OCI-LY1 (cell line): ENCODE measurements around the gene P4HA3.
"Not testable (repeated sequence)": the region's sequence is repeated elsewhere in the genome, so short reads cannot be mapped to it uniquely, and the experiment has no call there.

Source experiments
- H2AFZ ChIP-seq: fragments of 200-600 bp; sonication (generic), shearing (Covaris generic); 2 replicates; pipeline ENCODE4 v1.6.0; 2014; ENCODE audit warnings: antibody characterized with exemption, mild to moderate bottlenecking, low read length
- H3F3A ChIP-seq: fragments of 200-600 bp; sonication (generic), shearing (Covaris generic); 2 replicates; pipeline ENCODE4 v1.6.0; 2014; ENCODE audit warnings: mild to moderate bottlenecking, antibody characterized with exemption, low read length, moderate library complexity; ENCODE audit not compliant: insufficient read depth
- H3K27ac ChIP-seq: fragments of 200-600 bp; sonication (generic); 2 replicates; pipeline ENCODE4 v1.5.1; 2014; ENCODE audit warnings: low read length, mixed run types, mild to moderate bottlenecking, low read depth; ENCODE audit not compliant: poor library complexity, severe bottlenecking
- H3K27me3 ChIP-seq: fragments of 200-600 bp; sonication (generic); 2 replicates; pipeline ENCODE4 v1.6.0; 2014; ENCODE audit warnings: antibody characterized with exemption, mild to moderate bottlenecking, low read length, moderate library complexity; ENCODE audit not compliant: insufficient read depth
- H3K36me3 ChIP-seq: fragments of 200-600 bp; sonication (generic); 2 replicates; pipeline ENCODE4 v1.6.1; 2014; ENCODE audit warnings: mild to moderate bottlenecking, antibody characterized with exemption, low read length, moderate library complexity, mixed read lengths; ENCODE audit not compliant: insufficient read depth
- H3K4me1 ChIP-seq: fragments of 200-600 bp; sonication (generic); 2 replicates; pipeline ENCODE4 v1.5.1; 2014; ENCODE audit warnings: mild to moderate bottlenecking, low read length, moderate library complexity; ENCODE audit not compliant: insufficient read depth, severe bottlenecking
- H3K4me2 ChIP-seq: fragments of 200-600 bp; sonication (generic), shearing (Covaris generic); 2 replicates; pipeline ENCODE4 v1.6.1; 2014; ENCODE audit warnings: low read length
- H3K4me3 ChIP-seq: fragments of 200-600 bp; sonication (generic); 2 replicates; pipeline ENCODE4 v1.5.1; 2014; ENCODE audit warnings: low read length, low read depth, mild to moderate bottlenecking, mixed read lengths; ENCODE audit not compliant: poor library complexity, severe bottlenecking
- H3K79me2 ChIP-seq: fragments of 200-600 bp; shearing (Covaris generic); 2 replicates; pipeline ENCODE4 v1.6.1; 2016; ENCODE audit warnings: mixed run types, low read length, mixed read lengths; ENCODE audit not compliant: insufficient read depth
- H3K9ac ChIP-seq: fragments of 200-600 bp; sonication (generic), shearing (Covaris generic); 2 replicates; pipeline ENCODE4 v1.6.1; 2014; ENCODE audit warnings: mild to moderate bottlenecking, low read length, mixed read lengths
- H3K9me2 ChIP-seq: fragments of 200-600 bp; sonication (generic), shearing (Covaris generic); 2 replicates; pipeline ENCODE4 v1.6.1; 2014; ENCODE audit warnings: low read depth, mild to moderate bottlenecking, low read length, mixed read lengths
- H3K9me3 ChIP-seq: fragments of 200-600 bp; shearing (Covaris generic); 2 replicates; pipeline ENCODE4 v1.6.1; 2014; ENCODE audit warnings: low read length, mixed read lengths
- H4K20me1 ChIP-seq: fragments of 200-600 bp; sonication (generic), shearing (Covaris generic); 2 replicates; pipeline ENCODE4 v1.6.0; 2016; ENCODE audit warnings: mild to moderate bottlenecking, low read length; ENCODE audit not compliant: insufficient read depth
- CTCF ChIP-seq: fragments of 200-600 bp; sonication (generic), shearing (Covaris generic); IDR thresholded peaks from 2 replicates; pipeline ENCODE4 v1.5.1; 2017; ENCODE audit warnings: mild to moderate bottlenecking, antibody characterized with exemption, low read length, moderate library complexity, mixed read lengths
- EZH2 ChIP-seq: fragments of 200-600 bp; sonication (generic), shearing (Covaris generic); IDR thresholded peaks from 2 replicates; pipeline ENCODE4 v1.8.0; 2017; ENCODE audit warnings: borderline replicate concordance, mixed run types, mild to moderate bottlenecking, antibody characterized with exemption, low read length, moderate library complexity, mixed read lengths

Gene P4HA3

GRCh38 chr11:74333193-74333592 is 21.8 kb upstream of the P4HA3 start:
- Histone ChIP-seq H2AFZ (no peak overlapping the region), H3K79me2 (no peaks in the 10 kb centered on the region), H3K27ac (no peak overlapping the region), H3K4me3 (no peak overlapping the region), H3K9me2 (no peaks in the 10 kb centered on the region), H3K27me3 (no peaks in the 10 kb centered on the region), H3F3A (no peaks in the 10 kb centered on the region), H3K4me1 (no peaks in the 10 kb centered on the region), H4K20me1 (no peaks in the 10 kb centered on the region), H3K36me3 (no peaks in the 10 kb centered on the region), H3K9me3 (no peaks in the 10 kb centered on the region), H3K9ac (no peak overlapping the region), H3K4me2 (no peak overlapping the region)
- no peak for TF ChIP-seq EZH2
- no peak for TF ChIP-seq CTCF

GRCh38 chr11:74332291-74332690 is 20.9 kb upstream of the P4HA3 start:
- Histone ChIP-seq H3K9me3 (no peaks in the 10 kb centered on the region), H3K36me3 (no peaks in the 10 kb centered on the region), H3K9me2 (no peaks in the 10 kb centered on the region), H3K27me3 (no peaks in the 10 kb centered on the region), H3K4me1 (no peaks in the 10 kb centered on the region), H3F3A (no peaks in the 10 kb centered on the region), H3K4me2 (no peak overlapping the region), H3K27ac (no peak overlapping the region), H2AFZ (no peak overlapping the region), H3K9ac (no peak overlapping the region), H3K4me3 (no peak overlapping the region), H3K79me2 (no peaks in the 10 kb centered on the region), H4K20me1 (no peaks in the 10 kb centered on the region)
- TF ChIP-seq CTCF, result no peak

- H3K27ac ChIP-seq, H3K79me2 ChIP-seq, H3F3A ChIP-seq, H3K9me2 ChIP-seq, H3K4me2 ChIP-seq, H3K36me3 ChIP-seq, H3K4me3 ChIP-seq, H3K9me3 ChIP-seq, H2AFZ ChIP-seq, H3K4me1 ChIP-seq, H4K20me1 ChIP-seq, H3K27me3 ChIP-seq, H3K9ac ChIP-seq: not testable (repeated sequence)
Observed at GRCh38 chr11:74331000-74331399, 19.6 kb upstream of the P4HA3 start.

GRCh38 chr11:74330075-74330858 is 18.8 kb upstream of the P4HA3 start:
- Histone ChIP-seq H3K4me1 (no peaks in the 10 kb centered on the region), H3K9me2 (no peaks in the 10 kb centered on the region), H3K79me2 (no peaks in the 10 kb centered on the region), H3K36me3 (no peaks in the 10 kb centered on the region), H3K4me2 (no peak overlapping the region), H2AFZ (no peak overlapping the region), H4K20me1 (no peaks in the 10 kb centered on the region), H3F3A (no peaks in the 10 kb centered on the region), H3K27ac (no peak overlapping the region), H3K9me3 (no peaks in the 10 kb centered on the region), H3K9ac (no peak overlapping the region), H3K27me3 (no peaks in the 10 kb centered on the region), H3K4me3 (no peak overlapping the region)
- TF ChIP-seq CTCF (no peak), EZH2 (no peak)
